NCI-H146 treated with DMSO at 0.1 percent for 48 hours (cell line): Measurements from ENCODE around the gene GTF2H4.
"Not testable (repeated sequence)": the region's sequence is repeated elsewhere in the genome, so short reads cannot be mapped to it uniquely, and the experiment has no call there.

ENCODE experiments used
- DNase-seq: peaks from one replicate; lab custom pipeline; 2025; ENCODE audit not compliant: unreplicated experiment; lab: John Stamatoyannopoulos, UW

GTF2H4 gene

DNA sequence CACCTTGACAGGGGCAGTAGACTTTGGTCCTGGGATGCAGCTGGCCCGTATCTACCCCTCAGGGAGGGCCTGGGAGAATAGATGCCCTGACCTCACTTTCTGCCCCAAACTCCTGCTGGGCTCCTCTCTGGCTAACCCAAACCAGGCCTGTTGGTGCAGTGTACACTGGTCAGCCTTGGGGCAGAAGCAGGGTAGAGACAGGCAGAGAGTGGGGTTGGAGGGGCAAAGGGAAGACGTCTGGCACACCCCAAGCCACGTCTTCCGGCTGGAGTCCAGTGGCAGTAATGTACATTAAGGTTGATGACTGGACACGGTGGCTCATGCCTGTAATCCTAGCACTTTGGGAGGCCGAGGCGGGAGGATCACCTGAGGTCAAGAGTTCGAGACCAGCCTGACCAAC is 14.3 kb upstream of the GTF2H4 start:
- no peak for DNase-seq

DNA sequence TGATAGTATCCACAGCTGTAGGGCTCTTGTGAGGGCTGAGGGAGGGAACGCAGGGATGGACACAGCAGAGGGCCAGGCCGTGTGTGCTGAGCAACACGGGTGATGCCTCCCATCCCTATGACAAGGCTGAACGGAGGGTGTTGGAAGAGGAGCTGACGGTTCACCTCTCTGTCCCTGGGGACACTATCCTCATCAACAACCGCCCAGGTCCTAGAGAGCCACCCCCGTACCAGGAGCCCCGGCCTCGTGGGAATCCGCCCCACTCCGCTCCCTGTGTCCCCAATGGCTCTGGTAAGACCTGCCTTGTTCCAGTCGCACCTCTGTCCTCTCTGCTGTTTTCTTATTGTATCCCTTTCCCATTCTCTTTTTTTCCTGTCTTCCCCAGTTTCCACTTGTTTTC is 13.6 kb upstream of the GTF2H4 start:
- no peak for DNase-seq

DNA sequence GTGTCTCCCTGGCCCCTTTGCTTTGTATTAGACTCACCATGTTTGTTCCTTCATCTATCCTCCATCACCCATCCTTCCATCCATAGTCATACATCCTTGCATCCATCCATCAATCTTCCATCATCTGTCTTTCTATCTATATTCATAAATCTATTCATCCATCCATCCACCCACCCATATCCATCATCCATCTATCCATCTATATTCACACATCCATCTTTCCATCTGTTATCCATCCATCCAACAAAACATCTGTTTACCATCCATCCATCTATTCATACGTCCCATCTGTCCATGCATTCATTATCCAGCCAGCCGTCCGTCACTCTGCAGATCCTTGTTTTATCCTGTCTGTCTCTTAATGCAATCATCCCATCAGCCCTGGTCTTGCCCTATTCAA is 13.1 kb upstream of the GTF2H4 start:
- DNase-seq: no peak

DNA sequence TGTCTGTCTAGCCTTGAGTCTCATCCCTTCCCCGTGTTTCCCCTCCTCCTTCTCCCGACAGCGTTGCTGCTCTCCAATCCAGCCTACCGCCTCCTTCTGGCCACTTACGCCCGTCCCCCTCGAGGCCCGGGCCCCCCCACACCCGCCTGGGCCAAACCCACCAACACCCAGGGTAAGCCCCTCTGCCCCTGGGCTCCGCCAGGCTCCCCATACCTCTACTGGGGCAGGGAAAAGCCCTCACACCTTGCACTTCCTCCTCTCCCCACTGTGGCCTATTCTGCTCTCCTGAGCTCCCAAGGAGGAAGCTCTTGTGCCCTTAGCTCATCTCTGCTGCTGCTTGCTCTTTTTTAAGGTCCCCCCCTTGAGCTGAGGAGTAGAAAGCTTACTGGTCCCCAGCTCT is 12.7 kb upstream of the GTF2H4 start:
- DNase-seq: no peak

DNA sequence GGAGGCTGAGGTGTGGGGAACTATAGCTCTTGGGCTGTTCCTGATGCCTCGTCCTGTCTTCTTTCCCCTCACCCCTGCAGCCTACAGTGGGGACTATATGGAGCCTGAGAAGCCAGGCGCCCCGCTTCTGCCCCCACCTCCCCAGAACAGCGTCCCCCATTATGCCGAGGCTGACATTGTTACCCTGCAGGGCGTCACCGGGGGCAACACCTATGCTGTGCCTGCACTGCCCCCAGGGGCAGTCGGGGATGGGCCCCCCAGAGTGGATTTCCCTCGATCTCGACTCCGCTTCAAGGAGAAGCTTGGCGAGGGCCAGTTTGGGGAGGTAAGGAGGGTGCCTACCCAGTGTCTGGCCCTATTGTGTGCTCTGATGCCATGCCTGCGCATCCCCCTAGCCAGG is 11.5 kb upstream of the GTF2H4 start:
- DNase-seq: no peak

DNA sequence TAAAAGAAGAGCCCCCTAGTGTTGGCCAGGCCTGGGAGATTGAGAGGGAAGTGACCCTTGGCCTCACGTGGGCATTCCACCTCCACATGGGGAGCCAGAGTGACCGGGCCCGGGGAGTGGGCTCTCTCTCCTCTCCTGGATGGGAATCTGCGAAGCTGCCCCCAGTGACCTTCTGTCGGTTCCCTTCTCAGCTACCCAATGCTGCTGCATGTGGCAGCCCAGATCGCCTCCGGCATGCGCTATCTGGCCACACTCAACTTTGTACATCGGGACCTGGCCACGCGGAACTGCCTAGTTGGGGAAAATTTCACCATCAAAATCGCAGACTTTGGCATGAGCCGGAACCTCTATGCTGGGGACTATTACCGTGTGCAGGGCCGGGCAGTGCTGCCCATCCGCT is 10.1 kb upstream of the GTF2H4 start:
- no peak for DNase-seq

DNA sequence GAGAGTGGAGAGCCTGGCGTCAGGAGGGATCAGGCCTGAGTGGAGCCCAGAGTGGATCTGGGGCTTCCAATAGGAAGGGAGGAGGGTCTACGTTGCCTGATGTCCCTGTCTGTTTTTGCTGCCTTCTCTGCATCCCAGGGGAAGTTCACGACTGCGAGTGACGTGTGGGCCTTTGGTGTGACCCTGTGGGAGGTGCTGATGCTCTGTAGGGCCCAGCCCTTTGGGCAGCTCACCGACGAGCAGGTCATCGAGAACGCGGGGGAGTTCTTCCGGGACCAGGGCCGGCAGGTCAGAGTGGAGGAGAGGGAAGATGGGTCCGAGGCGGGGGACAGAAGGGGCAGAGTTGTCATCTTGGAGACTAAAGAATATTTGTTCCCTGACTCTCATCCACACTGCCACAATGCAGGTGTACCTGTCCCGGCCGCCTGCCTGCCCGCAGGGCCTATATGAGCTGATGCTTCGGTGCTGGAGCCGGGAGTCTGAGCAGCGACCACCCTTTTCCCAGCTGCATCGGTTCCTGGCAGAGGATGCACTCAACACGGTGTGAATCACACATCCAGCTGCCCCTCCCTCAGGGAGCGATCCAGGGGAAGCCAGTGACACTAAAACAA is 9.2 kb upstream of the GTF2H4 start:
- no peak for DNase-seq

DNA sequence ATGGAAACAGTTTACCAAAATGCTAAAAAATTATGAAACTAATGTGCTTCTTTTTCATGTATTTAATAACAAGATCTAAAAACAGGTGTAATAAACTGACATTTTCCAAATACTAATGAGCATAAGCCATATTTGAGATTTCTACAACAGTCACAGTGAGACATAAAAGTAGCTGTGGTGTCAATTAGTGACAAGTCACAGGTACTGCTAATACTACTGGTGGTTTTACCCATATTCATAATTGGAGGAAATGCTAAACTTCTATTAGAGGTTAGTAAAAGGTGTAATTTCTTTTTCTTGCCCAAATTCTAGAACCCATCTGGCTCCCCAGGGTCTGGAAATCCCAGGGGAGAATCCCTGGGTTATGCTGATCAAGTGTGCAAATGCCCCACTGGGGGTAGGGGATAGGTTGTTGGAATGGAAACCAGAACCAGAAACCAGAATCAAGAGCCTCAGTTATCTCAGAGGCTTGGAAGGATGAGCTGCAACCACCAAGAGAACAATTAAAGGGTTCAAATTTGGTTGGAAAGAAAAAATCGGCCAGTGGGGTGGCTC is 7.1 kb upstream of the GTF2H4 start:
- DNase-seq: no peak

DNA sequence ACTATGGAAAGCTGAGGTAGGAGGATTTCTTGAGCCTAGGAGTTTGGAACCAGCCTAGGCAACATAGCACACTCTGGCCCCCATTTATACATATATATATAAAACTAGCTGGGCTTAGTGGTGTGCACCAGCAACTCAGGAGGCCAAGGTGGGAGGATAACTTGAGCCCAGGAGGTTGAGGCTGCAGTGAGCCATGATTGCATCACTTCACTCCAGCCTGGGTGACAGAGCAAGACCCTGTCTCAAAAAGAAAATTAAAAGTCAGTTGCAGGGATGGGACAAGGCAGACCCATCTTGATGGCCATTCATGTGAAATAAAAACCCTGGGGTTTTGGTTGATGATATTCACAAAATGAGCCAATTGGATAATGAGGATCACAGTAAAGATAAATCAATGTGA is 6.6 kb upstream of the GTF2H4 start:
- DNase-seq: no peak

DNA sequence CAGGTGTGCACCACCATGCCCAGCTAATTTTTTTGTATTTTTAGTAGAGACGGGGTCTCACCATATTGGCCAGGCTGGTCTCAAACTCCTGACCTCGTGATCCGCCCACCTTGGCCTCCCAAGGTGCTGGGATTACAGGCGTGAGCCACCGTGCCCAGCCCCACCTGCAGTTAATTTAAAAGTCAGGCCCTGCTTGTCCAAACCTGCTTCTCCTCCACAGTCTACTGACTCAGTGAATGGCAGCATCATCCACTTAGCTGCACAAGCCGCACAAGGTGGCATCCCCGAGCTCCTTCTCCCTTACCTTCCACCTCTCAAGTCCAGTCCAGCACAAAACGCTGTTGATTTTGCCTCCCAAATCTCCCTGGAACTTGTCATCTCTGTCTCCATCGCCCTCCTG is 5.8 kb upstream of the GTF2H4 start:
- not testable (repeated sequence) for DNase-seq

DNA sequence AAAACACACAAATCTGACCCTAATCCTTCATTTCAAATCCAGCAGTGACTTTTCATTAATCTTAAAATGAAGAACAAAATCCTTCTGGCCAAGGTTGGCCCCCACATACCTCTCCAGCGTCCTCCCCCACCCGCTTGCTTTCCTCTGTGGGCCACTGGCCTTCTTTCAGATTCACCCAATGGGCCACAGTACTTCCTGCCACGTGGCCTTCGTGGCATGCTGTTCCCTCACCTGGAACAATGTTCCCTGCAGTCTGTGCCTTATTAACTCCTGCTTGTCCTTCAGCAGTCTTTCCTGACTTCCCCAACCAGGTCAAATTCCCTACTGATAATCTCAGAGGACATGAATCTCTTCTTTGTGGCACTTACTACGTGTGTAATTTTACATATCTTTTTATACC is 5.3 kb upstream of the GTF2H4 start:
- DNase-seq: no peak

DNA sequence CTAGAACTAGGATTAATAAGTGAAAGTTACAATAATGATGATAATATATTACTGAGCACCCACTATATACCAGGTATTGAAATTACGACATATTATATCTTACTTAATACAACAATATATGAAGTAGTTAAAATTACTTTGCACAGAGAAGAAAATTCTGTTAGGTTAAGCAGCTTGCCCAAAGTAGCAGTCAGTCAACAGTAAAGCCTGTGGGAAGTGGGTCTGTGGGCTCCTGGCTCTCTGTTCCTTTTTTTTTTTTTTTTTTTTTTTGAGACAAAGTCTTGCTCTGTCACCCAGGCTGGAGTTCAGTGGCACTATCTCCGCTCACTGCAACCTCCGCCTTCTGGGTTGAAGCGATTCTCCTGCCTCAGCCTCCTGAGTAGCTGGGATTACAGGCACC is 4.8 kb upstream of the GTF2H4 start:
- no peak for DNase-seq

DNA sequence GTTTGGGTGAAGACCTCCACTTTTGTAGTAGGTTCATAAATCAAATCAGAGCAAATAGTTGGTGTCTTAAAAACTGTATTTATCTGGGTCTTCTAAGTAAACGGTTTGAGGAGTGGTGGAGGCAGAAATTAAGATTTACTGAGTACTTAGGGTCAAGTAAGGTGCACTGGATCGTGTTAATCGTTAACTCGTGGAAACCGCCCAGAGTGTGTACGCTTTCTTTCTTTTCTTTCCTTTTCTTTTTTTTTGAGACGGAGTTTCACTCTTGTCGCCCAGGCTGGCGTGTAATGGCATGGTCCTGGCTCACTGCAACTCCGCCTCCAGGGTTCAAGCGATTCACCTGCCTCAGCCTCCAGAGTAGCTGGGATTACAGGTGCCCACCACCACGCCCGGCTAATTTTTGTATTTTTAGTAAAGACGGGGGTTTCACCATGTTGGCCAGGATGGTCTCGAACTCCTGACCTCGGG is 683 bp upstream of the GTF2H4 start:
- not testable (repeated sequence) for DNase-seq

DNA sequence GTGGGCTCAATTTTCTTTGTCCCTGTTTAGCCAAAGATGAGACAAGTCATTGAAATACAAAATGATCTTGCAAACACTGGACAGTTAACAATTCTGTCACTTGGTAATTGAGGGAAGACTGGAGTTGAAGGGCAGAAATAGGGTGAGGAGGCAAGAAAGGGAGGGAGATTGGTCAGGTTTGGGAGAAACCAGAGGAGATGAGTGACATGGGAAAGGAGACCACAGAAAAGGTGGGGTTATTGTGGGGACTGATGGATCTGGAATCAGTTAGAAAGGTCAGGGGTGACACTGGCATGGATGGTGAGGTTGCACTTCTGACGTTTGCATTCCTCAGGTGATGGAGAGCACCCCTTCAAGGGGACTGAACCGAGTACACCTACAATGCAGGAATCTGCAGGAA is 693 bp downstream of the GTF2H4 start:
- no peak for DNase-seq

DNA sequence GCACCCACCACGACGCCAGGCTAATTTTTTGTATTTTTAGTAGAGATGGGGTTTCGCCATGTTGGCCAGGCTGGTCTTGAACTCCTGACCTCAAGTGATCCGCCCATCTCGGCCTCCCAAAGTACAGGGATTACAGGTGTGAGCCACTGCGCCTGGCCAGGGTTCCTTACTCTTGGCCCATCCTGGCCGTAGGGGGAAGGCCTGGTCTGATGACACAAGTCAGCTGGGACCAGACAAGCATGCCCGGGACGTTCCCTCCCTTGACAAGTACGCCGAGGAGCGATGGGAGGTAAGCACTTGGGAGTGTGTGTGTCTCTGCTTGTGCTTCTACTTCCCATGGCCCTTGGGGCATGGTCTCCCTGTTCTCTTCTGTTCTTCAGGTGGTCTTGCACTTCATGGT is 2.5 kb downstream of the GTF2H4 start:
- not testable (repeated sequence) for DNase-seq

DNA sequence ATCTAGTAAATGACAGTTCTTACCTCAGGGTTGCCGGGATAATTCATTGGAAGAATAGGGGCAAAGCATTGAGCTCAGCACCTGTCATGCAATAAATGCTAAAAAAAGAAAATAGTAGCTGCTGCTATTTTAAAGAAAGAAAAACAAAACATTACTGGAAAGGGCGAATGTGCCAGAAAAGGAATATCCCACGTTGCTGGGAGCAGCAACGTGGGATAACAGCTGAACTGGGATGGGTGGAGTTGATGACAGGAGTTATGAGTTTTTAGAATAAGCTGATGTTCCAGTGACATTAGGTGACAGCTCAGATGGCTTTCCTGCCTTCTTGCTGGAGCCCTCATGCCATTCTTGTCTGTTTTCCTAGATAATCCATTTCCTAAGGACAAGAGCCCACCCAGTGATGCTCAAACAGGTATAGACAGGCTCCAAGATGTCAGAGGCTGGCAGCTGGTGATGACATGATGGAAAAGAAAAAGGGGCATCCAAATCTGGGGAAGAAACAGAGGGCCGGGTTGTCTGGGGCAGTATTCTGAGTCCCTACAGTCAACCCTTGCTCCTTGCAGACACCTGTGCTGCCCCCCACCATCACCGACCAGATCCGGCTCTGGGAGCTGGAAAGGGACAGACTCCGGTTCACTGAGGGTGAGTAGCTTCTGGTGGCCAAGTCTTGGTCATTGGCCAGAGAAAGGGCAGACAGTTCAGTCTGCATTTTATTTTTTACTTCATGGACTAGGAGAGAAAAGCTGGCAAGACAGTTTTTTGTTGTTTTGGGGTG is 4.9 kb downstream of the GTF2H4 start:
- DNase-seq: no peak

DNA sequence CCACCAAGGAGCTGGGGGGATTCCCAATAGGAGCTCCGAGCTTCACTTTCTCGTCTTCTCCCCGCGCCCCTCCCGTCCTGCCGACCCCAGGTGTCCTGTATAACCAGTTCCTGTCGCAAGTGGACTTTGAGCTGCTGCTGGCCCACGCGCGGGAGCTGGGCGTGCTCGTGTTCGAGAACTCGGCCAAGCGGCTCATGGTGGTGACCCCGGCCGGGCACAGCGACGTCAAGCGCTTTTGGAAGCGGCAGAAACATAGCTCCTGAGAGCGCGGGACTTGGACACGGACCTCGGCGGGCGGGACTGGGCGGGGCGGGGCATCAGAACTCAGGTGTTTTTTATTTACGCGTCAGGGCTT is 5.7 kb downstream of the GTF2H4 start:
- no peak for DNase-seq

DNA sequence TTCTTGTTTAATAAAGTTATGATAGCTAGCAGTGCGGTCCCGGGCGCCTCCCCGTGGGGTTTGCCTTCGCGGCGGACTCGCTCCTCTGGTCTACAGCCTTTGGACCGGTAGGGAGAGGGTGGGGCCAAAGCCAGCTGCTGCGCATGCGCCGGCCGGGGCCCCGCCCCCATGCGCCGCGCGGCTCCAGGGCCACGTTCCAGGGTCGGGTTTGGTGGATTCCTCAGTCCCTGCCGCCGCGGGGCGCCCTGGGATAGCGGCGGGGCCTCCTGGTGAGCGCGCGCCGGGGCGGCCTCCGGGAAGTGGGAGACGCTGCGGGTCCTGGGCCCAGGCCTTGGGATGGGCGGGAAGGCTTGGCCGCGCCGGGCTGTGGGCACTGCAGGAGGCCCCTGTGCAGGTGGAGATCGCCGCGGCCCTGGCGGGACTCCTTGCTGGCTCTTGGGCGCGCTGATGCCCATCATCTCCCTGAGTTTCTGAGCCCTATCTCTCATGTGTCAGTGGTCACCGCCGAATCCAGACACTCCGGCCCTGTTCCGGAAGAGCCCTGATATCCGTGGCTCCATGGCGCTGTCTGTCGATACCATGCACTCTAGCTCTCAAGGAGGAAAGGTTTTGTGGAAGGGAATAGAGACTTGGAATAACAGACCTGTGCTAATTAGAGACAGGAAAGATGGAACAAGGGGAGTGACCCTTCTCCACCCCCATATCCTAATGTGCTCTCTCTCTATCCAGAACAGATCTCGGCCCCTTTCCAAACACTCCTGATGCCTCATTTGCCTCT is 6.3 kb downstream of the GTF2H4 start, which contains the start of gene VARS2:
Gene VARS2, plus strand, starts transcription at position 163 of the 778 bp plus-strand sequence. Its CDS starts 599 bp downstream, at position 762.
- DNase-seq: peak; percentile 75

DNA sequence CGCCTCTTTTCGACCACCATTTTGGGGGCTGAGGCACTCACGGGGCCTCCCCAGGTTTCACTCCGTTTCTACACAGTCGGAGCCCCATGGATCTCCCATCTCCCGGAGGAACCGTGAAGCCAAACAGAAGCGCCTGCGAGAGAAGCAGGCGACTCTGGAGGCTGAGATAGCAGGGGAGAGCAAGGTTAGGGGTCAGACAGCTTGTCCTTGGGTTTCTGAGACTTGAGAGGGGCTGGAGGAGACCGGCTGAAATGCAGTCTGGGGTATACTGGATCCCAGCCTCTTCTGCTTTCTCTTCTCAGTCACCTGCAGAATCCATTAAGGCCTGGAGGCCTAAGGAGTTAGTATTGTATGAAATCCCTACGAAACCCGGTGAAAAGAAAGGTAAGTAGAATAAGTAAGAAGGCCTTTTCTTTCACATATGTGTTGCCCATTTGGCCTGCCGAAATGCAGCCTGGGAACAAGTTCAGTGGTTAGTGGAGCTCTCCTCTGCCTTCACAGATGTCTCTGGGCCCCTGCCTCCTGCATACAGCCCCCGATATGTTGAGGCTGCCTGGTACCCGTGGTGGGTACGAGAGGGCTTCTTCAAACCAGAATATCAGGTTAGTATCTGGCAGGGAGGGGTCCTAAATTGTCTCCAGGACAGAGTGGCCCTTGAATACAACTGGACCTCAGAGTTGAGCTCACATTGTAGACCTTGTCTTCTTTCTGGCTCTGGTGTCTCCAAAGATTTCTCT is 7.0 kb downstream of the GTF2H4 start:
- no peak for DNase-seq

DNA sequence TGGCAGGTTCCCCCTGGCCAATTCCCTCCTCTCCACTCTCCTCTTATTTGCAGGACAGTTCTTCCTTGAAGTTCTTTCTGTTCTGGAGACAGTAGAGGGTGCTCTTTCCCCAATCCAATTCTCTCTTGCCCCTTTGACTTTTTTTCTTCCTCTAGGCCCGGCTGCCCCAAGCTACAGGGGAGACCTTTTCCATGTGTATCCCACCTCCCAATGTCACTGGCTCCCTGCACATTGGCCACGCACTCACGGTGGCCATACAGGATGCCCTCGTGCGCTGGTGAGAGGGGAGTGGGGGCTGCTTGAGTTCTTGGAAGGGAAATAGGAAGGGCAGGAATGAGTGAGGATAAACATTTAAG is 7.6 kb downstream of the GTF2H4 start:
- peak; percentile 12 for DNase-seq

DNA sequence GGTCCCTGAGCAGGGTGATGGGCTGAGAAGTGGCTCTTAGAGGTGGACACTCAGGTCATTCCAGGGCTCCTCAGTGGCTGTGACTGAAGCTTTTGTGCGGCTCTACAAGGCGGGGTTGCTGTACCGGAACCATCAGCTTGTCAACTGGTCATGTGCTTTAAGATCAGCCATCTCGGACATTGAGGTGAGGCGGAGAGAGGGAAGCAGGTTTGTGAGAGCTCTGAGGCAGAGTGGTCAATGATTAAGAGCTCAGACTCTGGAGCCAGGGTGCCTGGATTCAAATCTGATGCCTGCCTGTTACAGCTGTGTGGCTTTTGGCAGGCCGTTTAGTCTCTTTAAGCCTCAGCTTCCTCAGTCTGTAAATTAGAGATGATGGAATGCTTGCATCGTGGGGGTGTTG is 9.0 kb downstream of the GTF2H4 start:
- DNase-seq: no peak
